ENCODE measurements around the gene GCNT2.
"Not testable (repeated sequence)": the region's sequence is repeated elsewhere in the genome, so short reads cannot be mapped to it uniquely, and the experiment has no call there.

The GCNT2 gene

DNA sequence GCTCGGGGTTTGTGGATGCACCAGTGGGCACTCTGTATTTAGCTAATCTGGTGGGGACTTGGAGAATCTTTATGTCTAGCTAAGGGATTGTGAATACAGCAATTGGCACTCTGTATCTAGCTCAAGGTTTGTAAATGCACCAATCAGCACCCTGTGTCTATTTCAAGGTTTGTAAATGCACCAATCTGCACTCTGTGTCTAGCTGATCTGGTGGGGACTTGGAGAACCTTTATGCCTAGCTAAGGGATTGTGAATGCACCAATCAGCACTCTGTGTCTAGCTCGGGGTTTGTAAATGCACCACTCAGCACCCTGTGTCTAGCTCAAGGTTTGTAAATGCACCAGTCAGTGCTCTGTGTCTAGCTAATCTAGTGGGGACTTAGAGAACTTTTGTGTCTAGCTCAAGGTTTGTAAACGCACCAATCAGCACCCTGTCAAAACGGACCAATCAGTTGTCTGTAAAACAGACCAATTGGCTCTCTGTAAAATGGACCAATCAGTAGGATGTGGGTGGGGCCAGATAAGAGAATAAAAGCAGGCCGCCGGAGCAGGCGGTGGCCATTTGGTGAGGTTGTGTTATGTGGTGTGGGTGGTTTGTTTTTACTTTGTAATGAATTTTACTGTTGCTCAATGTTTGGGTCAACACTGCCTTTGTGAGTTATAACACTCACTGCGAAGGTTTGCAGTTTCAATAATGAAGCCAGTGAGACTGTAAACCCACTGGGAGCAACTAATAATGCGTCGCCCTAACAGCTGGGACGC, 139.5 kb downstream of the GCNT2 start:
- not testable (repeated sequence) for DNase-seq (ENCODE audit: low spot score)

DNA sequence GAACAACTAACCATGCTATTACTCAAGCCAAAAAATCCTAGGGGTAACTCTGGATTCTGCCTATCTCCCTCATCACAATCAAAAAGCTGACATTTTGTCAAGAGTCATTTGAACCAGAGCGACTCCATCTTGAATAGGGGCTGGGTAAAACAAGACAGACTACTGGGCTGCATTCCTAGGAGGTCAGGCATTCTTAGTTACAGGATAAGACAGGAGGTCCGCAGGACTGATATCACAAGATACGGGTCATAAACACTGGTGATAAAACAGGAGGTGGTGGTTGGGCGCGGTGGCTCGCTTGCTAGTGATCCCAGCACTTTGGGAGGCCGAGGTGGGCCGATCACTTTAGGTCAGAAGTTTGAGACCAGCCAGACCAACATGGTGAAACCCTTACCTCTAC, 141.1 kb downstream of the GCNT2 start:
- no peak for DNase-seq (ENCODE audit: low spot score)

DNA sequence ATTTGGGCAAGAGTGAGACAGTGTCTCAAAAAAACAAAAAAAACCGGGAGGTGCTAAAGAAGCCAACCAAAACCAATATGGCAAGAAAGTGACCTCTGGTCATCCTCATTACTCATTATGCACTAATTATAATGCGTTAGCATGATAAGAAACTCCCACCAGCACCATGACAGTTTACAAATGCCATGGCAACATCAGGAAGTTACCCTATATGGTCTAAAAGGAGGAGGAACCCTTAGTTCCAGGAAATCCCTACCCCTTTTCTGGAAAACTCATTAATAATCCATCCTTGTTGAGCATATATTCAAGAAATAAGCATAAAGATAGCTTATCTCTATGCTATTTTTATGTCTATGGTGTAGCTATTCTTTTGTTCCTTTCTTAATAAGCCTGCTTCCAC, 141.6 kb downstream of the GCNT2 start:
- DNase-seq (ENCODE audit: low spot score) = no peak

DNA sequence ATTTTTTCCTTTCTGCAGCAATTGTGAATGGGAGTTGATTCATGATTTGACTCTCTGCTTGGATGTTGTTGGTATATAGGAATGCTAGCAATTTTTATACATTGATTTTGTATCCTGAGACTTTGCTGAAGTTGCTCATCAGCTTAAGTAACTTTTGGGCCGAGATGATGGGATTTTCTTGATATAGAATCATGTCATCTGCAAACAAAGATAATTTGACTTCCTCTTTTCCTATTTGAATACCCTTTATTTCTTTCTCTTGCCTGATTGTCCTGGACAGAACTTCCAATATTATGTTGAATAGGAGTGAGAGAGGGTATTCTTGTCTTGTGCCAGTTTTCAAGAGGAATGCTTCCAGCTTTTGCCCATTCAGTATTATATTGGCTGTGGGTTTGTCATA, 144.4 kb downstream of the GCNT2 start:
- DNase-seq (ENCODE audit: low spot score) = not testable (repeated sequence)

DNA sequence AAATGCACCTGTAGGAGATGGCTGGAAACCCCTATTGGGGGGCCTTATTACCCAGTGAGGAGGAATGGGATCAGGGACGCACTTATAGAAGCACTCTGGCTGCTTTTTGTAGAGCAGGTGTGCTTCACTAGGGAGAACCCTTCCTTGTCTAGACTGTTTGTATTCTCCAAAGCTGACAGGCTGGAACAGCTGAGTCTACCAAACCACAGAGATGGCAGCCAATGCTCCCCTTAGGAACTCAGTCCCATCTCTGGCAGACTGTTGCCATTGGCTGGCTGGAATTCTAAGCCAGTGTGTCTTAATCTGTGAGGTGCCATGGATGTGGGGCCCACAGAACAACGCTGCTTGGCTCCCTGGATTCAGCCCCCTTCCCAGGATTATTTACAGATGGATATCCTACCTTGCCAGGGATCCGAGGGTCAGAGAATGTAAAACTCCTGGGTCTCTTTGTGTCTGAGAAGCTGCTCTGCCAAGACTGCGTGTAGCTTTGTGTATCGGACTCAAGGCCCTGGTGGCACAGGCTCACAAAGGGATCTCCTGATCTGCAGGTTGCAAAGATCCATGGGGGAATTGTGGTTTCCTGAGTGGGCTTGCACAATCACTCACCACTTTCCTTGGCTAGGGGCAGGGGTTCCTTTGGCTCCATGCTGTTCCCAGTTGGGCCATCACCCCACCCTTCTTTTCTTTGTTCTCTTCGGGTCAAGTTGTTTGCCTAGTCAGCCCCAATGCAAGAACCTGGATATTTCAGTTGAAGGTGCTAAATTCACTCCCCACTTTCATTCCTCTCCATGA, 147.2 kb downstream of the GCNT2 start:
- no peak for DNase-seq (ENCODE audit: low spot score)

DNA sequence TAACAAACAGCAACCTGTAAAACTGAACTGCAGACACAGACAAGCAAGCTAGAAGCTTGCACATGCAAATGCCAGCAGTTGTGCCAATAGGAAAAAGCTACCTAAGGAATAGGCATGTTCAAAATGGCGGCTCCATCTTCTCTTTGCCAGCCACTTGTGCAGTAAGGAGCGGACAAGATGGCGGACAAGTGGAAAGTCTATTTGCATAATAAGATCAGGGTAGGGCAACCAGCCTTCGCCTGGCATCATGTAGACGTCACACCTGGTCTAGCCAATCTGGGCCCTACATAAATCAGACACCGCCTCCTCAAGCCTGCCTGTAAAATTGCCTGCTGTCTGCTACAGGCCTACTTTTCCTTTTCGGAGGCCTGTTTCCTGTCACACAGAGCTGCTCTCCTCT, 155.3 kb downstream of the GCNT2 start:
- DNase-seq (ENCODE audit: low spot score) = no peak

DNA sequence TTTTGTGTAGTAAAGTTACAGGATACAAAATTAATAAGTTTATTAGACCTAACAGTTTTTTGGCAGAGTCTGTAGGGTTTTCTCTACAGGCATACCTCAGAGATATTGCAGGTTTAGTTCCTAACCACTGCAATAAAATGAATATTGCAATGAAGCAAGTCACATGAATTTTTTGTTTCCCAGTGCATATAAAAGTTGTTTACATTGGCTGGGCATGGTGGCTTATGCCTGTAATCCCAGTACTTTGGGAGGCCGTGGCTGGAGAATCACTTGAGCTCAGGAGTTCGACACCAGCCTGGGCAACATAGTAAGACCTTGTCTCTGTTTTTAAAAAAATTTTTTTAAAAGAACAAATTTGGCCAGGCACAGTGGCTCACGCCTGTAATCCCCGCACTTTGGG, 157.3 kb downstream of the GCNT2 start:
- no peak for DNase-seq (ENCODE audit: low spot score)
